Activated CD8-positive, alpha-beta memory T cell treated with anti-CD3 and anti-CD28 coated beads for 4 hours (primary cell): ENCODE data around the gene ADRA1B.

Source experiments
- DNase-seq, 2 donors: peaks; one replicate each; pipeline ENCODE4 v3.0.0-alpha.2; 2020; ENCODE audit warnings: low read depth in 2 of 2

ADRA1B gene

GRCh38 chr5:160018945-160019625 lies 102.8 kb downstream of the ADRA1B start:
- no peak for DNase-seq

- DNase-seq, result no peak
Measured at GRCh38 chr5:160020266-160020770, 104.0 kb downstream of the ADRA1B start.

GRCh38 chr5:160020964-160021363 lies 104.7 kb downstream of the ADRA1B start:
- DNase-seq, result no peak

GRCh38 chr5:160021831-160022446 lies 105.7 kb downstream of the ADRA1B start:
- DNase-seq, result peak; percentile 11 to 18
